Upper lobe of left lung (tissue), 4 donors: ENCODE results near the gene LIME1.

Source experiments
- CTCF ChIP-seq, 6 experiments: fragments of 450-650 bp in 4 of 6; fragments of 200-600 bp in 2 of 6; sonication (generic) in 2 of 6; IDR thresholded peaks; one replicate each; pipeline ENCODE4 v1.5.1; 2016 to 2019; ENCODE audit warnings: antibody characterized with exemption in 6 of 6
- EP300 ChIP-seq, 4 donors: sonication (generic); formaldehyde crosslinking; IDR thresholded peaks; one replicate each; pipeline ENCODE4 v1.5.1; 2017; ENCODE audit warnings: antibody characterized with exemption in 4 of 4, control low read depth in 2 of 4
- POLR2A ChIP-seq, 4 donors: fragments of 450-650 bp; IDR thresholded peaks; one replicate each; pipeline ENCODE4 v1.5.1; 2016 to 2017; ENCODE audit warnings: antibody characterized with exemption in 4 of 4, mild to moderate bottlenecking in 2 of 4
- POLR2AphosphoS5 ChIP-seq, 2 donors: sonication (generic); formaldehyde crosslinking; IDR thresholded peaks; one replicate each; pipeline ENCODE4 v1.5.1; 2017; ENCODE audit warnings: antibody characterized with exemption in 2 of 2

GRCh38 chr20:63738687-63739129 lies 2.2 kb downstream of the LIME1 start:
- TF ChIP-seq POLR2A (IDR thresholded peaks at IDR 0.05) (no peak), EP300 (IDR thresholded peaks at IDR 0.05) (no peak), POLR2AphosphoS5 (IDR thresholded peaks at IDR 0.05) (no peak), CTCF (IDR thresholded peaks at IDR 0.05) (no peak)
